Measurements from ENCODE around the gene PITPNC1. TPM values are rescaled to one million over a fixed set of nuclear protein-coding genes. Genes with fewer than 3 reads are reported as not detected.

Gene PITPNC1
- total and polyA plus RNA-seq, 2 of the 13 experiments (the other 11 are each of a cell fraction or from before 2014, with no cell fraction given) = 4.1 to 5.7 TPM

- TF ChIP-seq ARID5B (CRISPR knock-in tag; IDR thresholded peaks at IDR 0.05) (peak; percentile 85), ZNF790 (CRISPR knock-in tag; IDR thresholded peaks at IDR 0.05; ENCODE audit: borderline replicate concordance) (no peak), MTERF4 (CRISPR knock-in tag; IDR thresholded peaks at IDR 0.05) (no peak), ZNF101 (CRISPR knock-in tag; IDR thresholded peaks at IDR 0.05; ENCODE audit: borderline replicate concordance, low read depth) (no peak), ZNF446 (CRISPR knock-in tag; IDR thresholded peaks at IDR 0.05) (no peak), SRY (CRISPR knock-in tag; IDR thresholded peaks at IDR 0.05) (no peak), ZNF552 (CRISPR knock-in tag; IDR thresholded peaks at IDR 0.05; ENCODE audit: borderline replicate concordance) (no peak), ZIK1 (CRISPR knock-in tag; IDR thresholded peaks at IDR 0.05; ENCODE audit: borderline replicate concordance, low read depth) (no peak), ZNF75D (CRISPR knock-in tag; IDR thresholded peaks at IDR 0.05; ENCODE audit: borderline replicate concordance) (no peak), ZNF776 (CRISPR knock-in tag; IDR thresholded peaks at IDR 0.05) (no peak), STAT6 (CRISPR knock-in tag; IDR thresholded peaks at IDR 0.05; ENCODE audit: borderline replicate concordance) (no peak), SOX13 (IDR thresholded peaks at IDR 0.05) (peak; percentile 76; the same call in 1 of the 2 replicates), SOX13 (CRISPR knock-in tag; conservative IDR thresholded peaks at IDR 0.05 in 1 of 2, IDR thresholded peaks at IDR 0.05 in 1 of 2) (peak in 1 of 2 experiments; percentile 97; a peak in 2 of 4 replicates), TCF7 (IDR thresholded peaks at IDR 0.05; ENCODE audit: low read depth) (peak; percentile 84), SRSF1 (optimal IDR thresholded peaks at IDR 0.05; ENCODE audit: low read depth, low read length) (no peak), FUBP1 (CRISPR knock-in tag; IDR thresholded peaks at IDR 0.05; ENCODE audit: borderline replicate concordance) (no peak), HIC2 (CRISPR knock-in tag; IDR thresholded peaks at IDR 0.05; ENCODE audit: low read depth) (no peak)
Observed at GRCh38 chr17:67639555-67639954, 262.5 kb downstream of the PITPNC1 start (continued).
